ENCODE results near the gene PTGIS. TPM values are rescaled to one million over a fixed set of nuclear protein-coding genes. Genes with fewer than 3 reads are reported as not detected.
A peak's percentile ranks its signal among the peaks of the same experiment; 100 is the strongest.

Gene PTGIS
- total RNA-seq, 1 donor from 2014 or later: 31.3 TPM

- Histone ChIP-seq H3K79me2 (ENCODE audit: low read depth) (no peaks in the 10 kb centered on the region), H3K4me3 (no peak overlapping the region), H3K27me3 (no peaks in the 10 kb centered on the region), H3K9me3 (ENCODE audit: low read depth) (no peaks in the 10 kb centered on the region), H3K9ac (no peak overlapping the region), H4K20me1 (ENCODE audit: low read depth) (no peaks in the 10 kb centered on the region), H3F3A (ENCODE audit: low read depth) (no peaks in the 10 kb centered on the region), H3K27ac (no peak overlapping the region), H3K36me3 (no peaks in the 10 kb centered on the region), H3K4me2 (no peak overlapping the region), H3K4me1 (no peaks in the 10 kb centered on the region), H2AFZ (replicated peaks) (no peak overlapping the region)
- no peak for DNase-seq (ENCODE audit: low spot score)
- Mint-ChIP-seq H3K27ac (no peak overlapping the region), H3K36me3 (peaks cover 2% of the 10 kb centered on the region), H3K4me1 (peaks cover 7% of the 10 kb centered on the region), H3K4me3 (no peak overlapping the region), H3K9me3 (no peaks in the 10 kb centered on the region), H3K27me3 (ENCODE audit: insufficient read depth, low read depth) (peaks cover 11% of the 10 kb centered on the region)
- TF ChIP-seq CTCF (IDR thresholded peaks at IDR 0.05) (no peak), EZH2phosphoT487 (IDR thresholded peaks at IDR 0.05) (no peak), EZH2 (IDR thresholded peaks at IDR 0.05) (no peak)
Observed at GRCh38 chr20:49518576-49518975, 49.4 kb downstream of the PTGIS start.

GRCh38 chr20:49517805-49518100 is 50.2 kb downstream of the PTGIS start:
- H3K27ac Mint-ChIP-seq: peak overlapping the region; percentile 52
- peaks cover 11% of the 10 kb centered on the region for H3K27me3 Mint-ChIP-seq (ENCODE audit: insufficient read depth, low read depth)

GRCh38 chr20:49516916-49517804 is 50.8 kb downstream of the PTGIS start:
- no peaks in the 10 kb centered on the region for H3K36me3 ChIP-seq
- H3K9me3 ChIP-seq (ENCODE audit: low read depth): no peaks in the 10 kb centered on the region
- H3K27ac Mint-ChIP-seq: peak overlapping the region; percentile 52
- H3K36me3 Mint-ChIP-seq: no peaks in the 10 kb centered on the region
- H3K4me1 Mint-ChIP-seq: peaks cover 7% of the 10 kb centered on the region
- H3F3A ChIP-seq (ENCODE audit: low read depth): no peaks in the 10 kb centered on the region
- H3K4me3 Mint-ChIP-seq: no peak overlapping the region
- H3K79me2 ChIP-seq (ENCODE audit: low read depth): no peaks in the 10 kb centered on the region
- no peak for DNase-seq (ENCODE audit: low spot score)
- TF ChIP-seq EZH2 (IDR thresholded peaks at IDR 0.05): no peak
- TF ChIP-seq CTCF (IDR thresholded peaks at IDR 0.05): no peak
- no peak for TF ChIP-seq EZH2phosphoT487 (IDR thresholded peaks at IDR 0.05)
- peaks cover 8% of the 10 kb centered on the region for H3K27me3 Mint-ChIP-seq (ENCODE audit: insufficient read depth, low read depth)
- no peaks in the 10 kb centered on the region for H4K20me1 ChIP-seq (ENCODE audit: low read depth)
- no peak overlapping the region for H3K4me3 ChIP-seq
- no peaks in the 10 kb centered on the region for H3K4me1 ChIP-seq
- H3K27ac ChIP-seq: no peak overlapping the region
- no peaks in the 10 kb centered on the region for H3K9me3 Mint-ChIP-seq
- H2AFZ ChIP-seq (replicated peaks): no peak overlapping the region
- no peak overlapping the region for H3K9ac ChIP-seq
- no peaks in the 10 kb centered on the region for H3K27me3 ChIP-seq
- H3K4me2 ChIP-seq: no peak overlapping the region

More at GRCh38 chr20:49517805-49518100, 50.2 kb downstream of the PTGIS start:
- Histone ChIP-seq H3K4me3 (no peak overlapping the region), H3K27ac (no peak overlapping the region), H3K9ac (no peak overlapping the region), H3K9me3 (ENCODE audit: low read depth) (no peaks in the 10 kb centered on the region), H3K36me3 (no peaks in the 10 kb centered on the region), H2AFZ (replicated peaks) (no peak overlapping the region), H3F3A (ENCODE audit: low read depth) (no peaks in the 10 kb centered on the region), H3K4me1 (no peaks in the 10 kb centered on the region), H3K4me2 (no peak overlapping the region), H4K20me1 (ENCODE audit: low read depth) (no peaks in the 10 kb centered on the region), H3K79me2 (ENCODE audit: low read depth) (no peaks in the 10 kb centered on the region), H3K27me3 (no peaks in the 10 kb centered on the region)
- Mint-ChIP-seq H3K4me3 (peak overlapping the region; percentile 52), H3K9me3 (no peaks in the 10 kb centered on the region), H3K36me3 (no peaks in the 10 kb centered on the region), H3K4me1 (peaks cover 7% of the 10 kb centered on the region)
- no peak for TF ChIP-seq CTCF (IDR thresholded peaks at IDR 0.05)
- no peak for DNase-seq (ENCODE audit: low spot score)
